MM.1S (cell line): ENCODE data around the gene MARCKSL1.

Experiments used
- CTCF ChIP-seq: fragments of 300-600 bp; sonication (generic); IDR thresholded peaks from 2 replicates; pipeline ENCODE4 v1.5.1; 2016; ENCODE audit warnings: antibody characterized with exemption, low read length, mixed read lengths
- EZH2 ChIP-seq: fragments of 300-600 bp; sonication (generic); optimal IDR thresholded peaks from 2 replicates; pipeline ENCODE3; 2017; ENCODE audit warnings: low read depth, mild to moderate bottlenecking, antibody characterized with exemption, low read length, mixed read lengths
- EZH2phosphoT487 ChIP-seq: fragments of 300-600 bp; sonication (generic); IDR thresholded peaks from 2 replicates; pipeline ENCODE4 v1.6.1; 2018; ENCODE audit warnings: antibody characterized with exemption, low read length

DNA sequence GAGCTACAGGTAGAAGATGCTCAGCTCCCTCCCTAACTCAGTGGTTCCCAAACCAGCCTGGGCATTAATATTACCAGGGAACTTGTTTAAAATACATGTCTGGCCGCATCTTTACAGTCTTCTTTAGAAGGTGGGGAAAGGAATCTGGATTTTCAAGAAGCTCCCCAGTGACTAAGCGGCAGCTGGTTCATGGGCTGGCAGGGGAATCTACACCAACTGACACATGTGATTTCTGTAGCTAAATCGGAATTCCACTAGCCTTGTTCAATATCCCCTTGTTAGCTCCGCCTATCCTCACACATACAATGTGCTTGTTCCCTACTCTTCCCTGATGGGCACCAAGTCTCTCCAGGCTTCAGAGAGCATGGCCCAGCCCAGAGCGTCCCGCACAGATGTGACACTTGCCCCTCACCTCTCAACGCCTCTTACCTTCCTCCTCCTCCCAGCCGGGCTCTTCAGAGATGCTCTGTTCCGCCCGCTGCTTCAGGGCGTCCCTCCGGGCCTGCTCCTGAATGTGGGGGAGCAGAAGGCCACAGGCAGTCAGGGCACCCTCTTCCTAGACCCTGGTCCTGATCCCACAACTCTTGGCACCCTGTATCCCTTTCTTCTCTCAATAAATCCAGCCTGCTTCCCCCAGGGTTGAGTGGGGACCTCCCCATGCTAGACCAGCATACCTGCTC, 41.6 kb upstream of the MARCKSL1 start:
- TF ChIP-seq CTCF (no peak), EZH2 (no peak), EZH2phosphoT487 (no peak)
